H1 (cell line): Measurements from ENCODE around the gene CAST. TPM values are rescaled to one million over a fixed set of nuclear protein-coding genes. Genes with fewer than 3 reads are reported as not detected.

Source experiments
- CTCF ChIA-PET: fragments of 300-600 bp; sonication (Branson Sonifier 250); formaldehyde crosslinking; loops from one replicate; lab custom pipeline; 2021; ENCODE audit not compliant: partially characterized antibody; lab: Charles Lee
- POLR2A ChIA-PET: fragments of 300-600 bp; sonication (Branson Sonifier 250); formaldehyde crosslinking; loops from one replicate; lab custom pipeline; 2021; ENCODE audit warnings: inconsistent platforms; ENCODE audit not compliant: partially characterized antibody; lab: Charles Lee
- DNase-seq, 2 experiments: peaks; one replicate each; pipeline versions ENCODE4 v3.0.0 to v3.0.0-alpha.2; 2010 to 2022; ENCODE audit warnings: low spot score in 2 of 2, low read depth in 1 of 2, mixed read lengths in 1 of 2
- FAIRE-seq: peaks from 2 replicates; lab custom pipeline; 2011; peaks lifted over from hg19 to GRCh38; lab: Jason Lieb, UNC
- H2AFZ ChIP-seq: 2 replicates; pipeline ENCODE4 v1.8.1; 2012; ENCODE audit warnings: low read length, inconsistent platforms
- H2AK5ac ChIP-seq: 2 replicates; pipeline ENCODE4 v1.6.1; 2013; ENCODE audit warnings: low read depth, low read length
- H2BK120ac ChIP-seq: replicated peaks from 2 replicates; pipeline ENCODE3; 2013; ENCODE audit warnings: low read depth, low read length, inconsistent platforms
- H2BK12ac ChIP-seq: 2 replicates; pipeline ENCODE4 v1.6.1; 2013; ENCODE audit warnings: low read depth, low read length
- H2BK15ac ChIP-seq: 2 replicates; pipeline ENCODE4 v1.6.1; 2013; ENCODE audit warnings: low read length
- H2BK20ac ChIP-seq: 2 replicates; pipeline ENCODE4 v1.6.1; 2013; ENCODE audit warnings: low read length
- H2BK5ac ChIP-seq: 2 replicates; pipeline ENCODE4 v1.6.1; 2013; ENCODE audit warnings: low read depth, low read length
- H3K14ac ChIP-seq: 2 replicates; pipeline ENCODE4 v1.6.1; 2013; ENCODE audit warnings: inconsistent platforms; ENCODE audit not compliant: insufficient read length
- H3K18ac ChIP-seq: 2 replicates; pipeline ENCODE4 v1.6.1; 2013; ENCODE audit warnings: low read length; ENCODE audit errors: extremely low read depth
- H3K23ac ChIP-seq: 2 replicates; pipeline ENCODE4 v1.6.1; 2013; ENCODE audit warnings: inconsistent platforms; ENCODE audit not compliant: insufficient read length
- H3K23me2 ChIP-seq: 2 replicates; pipeline ENCODE4 v1.6.1; 2013; ENCODE audit warnings: low read depth, low read length
- H3K27ac ChIP-seq: 2 replicates; pipeline ENCODE4 v1.6.1; 2011; ENCODE audit warnings: low read depth, low read length, inconsistent platforms
- H3K27me3 ChIP-seq, 4 experiments: replicated peaks in 1 of 4; 1 replicate in 1 of 4; 2 replicates in 3 of 4; pipeline versions ENCODE4 v1.6.1 to v1.8.1; 2011 to 2013; ENCODE audit warnings: low read length in 3 of 4, mild to moderate bottlenecking in 3 of 4, inconsistent platforms in 2 of 4, mixed read lengths in 2 of 4, moderate library complexity in 1 of 4; ENCODE audit not compliant: control insufficient read depth in 3 of 4, insufficient read depth in 3 of 4; ENCODE audit errors: extremely low read depth in 1 of 4
- H3K36me3 ChIP-seq, 4 experiments: 2 replicates each; pipeline versions ENCODE4 v1.6.1 to v1.8.1; 2011 to 2013; ENCODE audit warnings: mild to moderate bottlenecking in 4 of 4, low read length in 3 of 4, moderate library complexity in 2 of 4, control low read depth in 1 of 4, inconsistent platforms in 1 of 4; ENCODE audit not compliant: insufficient read depth in 4 of 4, control insufficient read depth in 2 of 4
- H3K4ac ChIP-seq: replicated peaks from 2 replicates; pipeline ENCODE3; 2013; ENCODE audit warnings: low read length, low read depth, mixed read lengths, inconsistent platforms; ENCODE audit not compliant: insufficient read length
- H3K4me1 ChIP-seq, 4 experiments: replicated peaks in 1 of 4; 1 replicate in 1 of 4; 2 replicates in 3 of 4; pipeline versions ENCODE4 v1.6.1 to v1.8.1; 2011 to 2013; ENCODE audit warnings: low read length in 3 of 4, inconsistent platforms in 2 of 4, mixed read lengths in 1 of 4; ENCODE audit not compliant: insufficient read depth in 4 of 4, control insufficient read depth in 3 of 4
- H3K4me2 ChIP-seq, 2 experiments: 2 replicates each; pipeline versions ENCODE4 v1.6.1 to v1.8.1; 2011 to 2013; ENCODE audit warnings: low read depth in 2 of 2, low read length in 2 of 2, control low read depth in 1 of 2, inconsistent platforms in 1 of 2, mild to moderate bottlenecking in 1 of 2; ENCODE audit not compliant: insufficient read depth in 1 of 2
- H3K4me3 ChIP-seq, 4 experiments: fragments of 200-600, 300-600 bp in 1 of 4; sonication (generic), shearing (Covaris generic), sonication (Bioruptor Twin) in 1 of 4; 2 replicates each; pipeline versions ENCODE4 v1.5.1 to v1.8.1; 2011 to 2016; ENCODE audit warnings: low read length in 4 of 4, low read depth in 3 of 4, control low read depth in 2 of 4, inconsistent platforms in 2 of 4, mild to moderate bottlenecking in 2 of 4, mixed read lengths in 1 of 4, moderate library complexity in 1 of 4; ENCODE audit not compliant: insufficient read depth in 2 of 4; ENCODE audit errors: extremely low read depth in 1 of 4
- H3K56ac ChIP-seq: replicated peaks from 2 replicates; pipeline ENCODE3; 2013; ENCODE audit warnings: low read depth, mild to moderate bottlenecking, mixed read lengths, low read length, inconsistent platforms; ENCODE audit not compliant: insufficient read length
- H3K79me1 ChIP-seq: 2 replicates; pipeline ENCODE4 v1.6.1; 2013; ENCODE audit warnings: low read depth, low read length, control low read depth
- H3K79me2 ChIP-seq, 2 experiments: 2 replicates each; pipeline versions ENCODE4 v1.6.1 to v1.8.1; 2012 to 2013; ENCODE audit warnings: low read length in 2 of 2, mild to moderate bottlenecking in 2 of 2, inconsistent platforms in 1 of 2; ENCODE audit not compliant: insufficient read depth in 2 of 2, control insufficient read depth in 1 of 2
- H3K9ac ChIP-seq, 4 experiments: replicated peaks in 1 of 4; 1 replicate in 1 of 4; 2 replicates in 3 of 4; pipeline versions ENCODE4 v1.6.1 to v1.8.1; 2011 to 2013; ENCODE audit warnings: low read depth in 3 of 4, low read length in 3 of 4, control low read depth in 2 of 4, mild to moderate bottlenecking in 2 of 4, moderate library complexity in 2 of 4, inconsistent platforms in 1 of 4; ENCODE audit errors: extremely low read depth in 1 of 4
- H3K9me3 ChIP-seq, 2 experiments: 2 replicates each; pipeline versions ENCODE4 v1.6.1 to v1.8.1; 2012 to 2013; ENCODE audit warnings: mild to moderate bottlenecking in 2 of 2, moderate library complexity in 2 of 2, control low read depth in 1 of 2, inconsistent platforms in 1 of 2, low read depth in 1 of 2, low read length in 1 of 2, mixed read lengths in 1 of 2; ENCODE audit not compliant: insufficient read depth in 2 of 2
- H4K20me1 ChIP-seq, 2 experiments: replicated peaks in 1 of 2; 2 replicates each; pipeline versions ENCODE3 to v1.8.1; 2011 to 2013; ENCODE audit warnings: inconsistent platforms in 2 of 2, low read length in 2 of 2, mild to moderate bottlenecking in 1 of 2; ENCODE audit not compliant: insufficient read depth in 2 of 2, control insufficient read depth in 1 of 2
- H4K5ac ChIP-seq: 2 replicates; pipeline ENCODE4 v1.6.1; 2013; ENCODE audit warnings: low read length, low read depth, mixed read lengths, inconsistent platforms; ENCODE audit not compliant: insufficient read length
- H4K8ac ChIP-seq: 2 replicates; pipeline ENCODE4 v1.8.0; 2013; ENCODE audit warnings: mild to moderate bottlenecking, moderate library complexity, low read length, inconsistent platforms; ENCODE audit not compliant: insufficient read depth; ENCODE audit errors: extremely low read depth
- H4K91ac ChIP-seq: replicated peaks from 2 replicates; pipeline ENCODE3; 2013; ENCODE audit warnings: low read length, mixed read lengths, inconsistent platforms; ENCODE audit not compliant: insufficient read length
- BCL11A ChIP-seq, 2 experiments: IDR thresholded peaks; one replicate each; pipeline ENCODE4 v1.6.1; 2011; ENCODE audit warnings: low read depth in 2 of 2, low read length in 2 of 2, mild to moderate bottlenecking in 2 of 2
- CBX8 ChIP-seq: fragments of 300-800, 300-1000 bp; sonication (generic); IDR thresholded peaks from 2 replicates; pipeline ENCODE4 v1.7.1; 2016; ENCODE audit warnings: low read depth, low read length, borderline replicate concordance
- CEBPB ChIP-seq: IDR thresholded peaks from 2 replicates; pipeline ENCODE4 v1.6.1; 2012; ENCODE audit warnings: low read depth, low read length
- CHD2 ChIP-seq: IDR thresholded peaks from 2 replicates; pipeline ENCODE4 v1.6.1; 2012; ENCODE audit warnings: low read length, improper control_type of control experiment
- CTBP2 ChIP-seq: IDR thresholded peaks from 2 replicates; pipeline ENCODE4 v1.7.0; 2011; ENCODE audit warnings: borderline replicate concordance, mild to moderate bottlenecking, moderate library complexity, mixed read lengths, low read length; ENCODE audit not compliant: insufficient read depth, insufficient read length
- EGR1 ChIP-seq: IDR thresholded peaks from 2 replicates; pipeline ENCODE4 v1.6.1; 2011; ENCODE audit warnings: low read depth, low read length, borderline replicate concordance
- FOSL1 ChIP-seq: IDR thresholded peaks from 2 replicates; pipeline ENCODE4 v1.6.1; 2011; ENCODE audit warnings: mild to moderate bottlenecking, low read depth, low read length, moderate library complexity; ENCODE audit not compliant: insufficient read depth
- KDM5A ChIP-seq: fragments of 200-600 bp; IDR thresholded peaks from 2 replicates; pipeline ENCODE4 v1.7.1; 2012; ENCODE audit warnings: mild to moderate bottlenecking, low read length, inconsistent platforms, mixed read lengths
- POLR2AphosphoS5 ChIP-seq: IDR thresholded peaks from 2 replicates; pipeline ENCODE4 v1.6.1; 2011; ENCODE audit warnings: low read depth, low read length
- SIRT6 ChIP-seq: IDR thresholded peaks from one replicate; pipeline ENCODE4 v1.7.1; 2012; ENCODE audit warnings: low read length, inconsistent platforms
- SRF ChIP-seq: IDR thresholded peaks from 2 replicates; pipeline ENCODE4 v1.6.1; 2011; ENCODE audit warnings: mild to moderate bottlenecking, low read depth, low read length, moderate library complexity
- TAF7 ChIP-seq: optimal IDR thresholded peaks from 2 replicates; pipeline ENCODE3; 2011; ENCODE audit warnings: low read depth, mild to moderate bottlenecking, inconsistent platforms, low read length, moderate library complexity, borderline replicate concordance
- ZNF274 ChIP-seq: IDR thresholded peaks from 2 replicates; pipeline ENCODE4 v1.7.0; 2012; ENCODE audit warnings: low read length, borderline replicate concordance; ENCODE audit errors: extremely low read depth
- WGBS, 2 experiments: shearing (Covaris generic) in 1 of 2; methylation state at CpG; one replicate each; pipeline versions ENCODE4 v1.1.6 to v1.1.7; 2013 to 2015; ENCODE audit warnings: low lambda C conversion rate in 2 of 2, mixed read lengths in 2 of 2, inconsistent platforms in 1 of 2, low coverage in 1 of 2, missing lambda C conversion rate in 1 of 2; ENCODE audit not compliant: insufficient replicate concordance in 2 of 2, insufficient coverage in 1 of 2, insufficient read length in 1 of 2; ENCODE audit errors: extremely low coverage in 1 of 2, missing lambda C conversion rate in 1 of 2; 5-methylcytosine and 5-hydroxymethylcytosine counted together
- polyA plus RNA-seq, 7 experiments: library from polyadenylated mRNA; depleted of rRNA in 3 of 7; stranded (reverse) in 5 of 7; unstranded in 2 of 7; fragments of >200 nt in 5 of 7; fragments of 200-250 nt in 2 of 7; gene quantifications; 1 replicate in 5 of 7; 2 replicates in 1 of 7; 4 replicates in 1 of 7; pipeline versions ENCODE4 v1.2.1 to v1.2.3, GENCODE V29; 2011 to 2013; ENCODE audit warnings: missing spikeins in 2 of 7, mixed read lengths in 2 of 7
- total RNA-seq: library from RNA; stranded (reverse); fragmentation: NEBNext Ultra II Directional; extraction: Animal tissue kit (Norgen Biotek cat#: 25700); gene quantifications from 2 replicates; pipeline ENCODE4 v1.2.1, GENCODE V29; 2021

The CAST gene
- total and polyA plus RNA-seq, 2 of the 8 experiments (the other 6 are each of a cell fraction or from before 2014, with no cell fraction given) = 9.0 to 48.2 TPM

DNA sequence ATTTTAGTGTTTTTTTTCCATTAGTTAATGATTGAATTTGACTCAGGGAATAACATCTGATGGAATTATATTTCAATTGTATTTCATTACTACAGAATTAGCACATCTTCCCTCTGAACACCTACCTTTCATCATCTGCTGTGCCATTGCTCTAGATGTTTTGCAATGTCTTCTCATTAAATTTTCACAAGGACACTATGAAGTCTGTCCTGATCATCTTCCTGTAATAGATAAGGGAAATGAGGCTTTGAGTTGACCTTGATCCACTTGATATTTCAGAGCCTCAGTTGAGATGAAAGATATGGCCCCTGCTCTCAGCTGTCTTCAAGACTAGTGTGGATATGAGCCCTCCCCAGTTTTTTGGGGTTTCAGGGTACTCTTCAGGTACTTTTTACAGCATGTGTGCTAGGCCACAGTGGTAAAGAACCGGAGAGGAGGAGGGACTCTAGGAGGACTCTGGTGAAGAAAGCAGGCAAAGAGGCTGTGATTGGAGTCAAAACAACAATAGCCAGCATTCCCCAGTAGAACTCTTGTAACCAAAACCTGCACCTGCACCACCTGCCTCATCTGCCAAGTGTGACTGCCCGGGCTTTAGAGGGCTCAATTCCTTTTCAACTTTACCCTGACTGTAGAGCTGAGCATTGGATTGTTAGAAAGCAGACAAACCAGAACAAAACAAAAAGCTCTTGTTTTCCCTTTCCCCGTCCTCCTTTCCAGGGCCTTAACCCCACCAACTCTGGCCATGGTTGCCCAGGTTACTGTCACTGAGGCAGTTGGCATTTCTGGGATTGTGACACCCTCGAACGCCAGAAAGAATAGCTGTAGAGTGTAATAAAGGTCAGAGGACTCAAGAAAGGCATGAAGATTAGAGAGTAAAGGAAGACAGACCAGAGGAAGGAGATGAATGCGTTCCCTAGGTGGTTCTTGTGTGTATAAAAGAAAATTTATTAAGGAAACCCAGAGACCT, 89.3 kb downstream of the CAST start:
- no peak overlapping the region for H3K23ac ChIP-seq
- H3K4me3 ChIP-seq = no peak overlapping the region
- ChIA-PET CTCF (interaction anchor here (0.5 to 2.7 kb wide), 37 partner anchors 8 to 416 kb away, joined by 3 to 20 read pairs (median 4); partner anchors contain the start of gene LIX1), POLR2A (no interaction called here)
- H3K9ac ChIP-seq = no peak overlapping the region
- H4K5ac ChIP-seq = no peak overlapping the region
- no peaks in the 10 kb centered on the region for H3K9me3 ChIP-seq
- no peak for FAIRE-seq
- H3K36me3 ChIP-seq = peaks cover 0 to 4% (median 0%) of the 10 kb centered on the region in 4 experiments; a peak in 3 of 8 replicates
- H2BK15ac ChIP-seq = no peak overlapping the region
- no peak overlapping the region for H3K4me2 ChIP-seq
- H4K91ac ChIP-seq = no peak overlapping the region
- H4K8ac ChIP-seq = no peak overlapping the region
- no peak overlapping the region for H2AK5ac ChIP-seq
- H3K56ac ChIP-seq = no peak overlapping the region
- H2AFZ ChIP-seq = no peak overlapping the region
- H2BK120ac ChIP-seq = no peak overlapping the region
- H3K4ac ChIP-seq = no peak overlapping the region
- 89% methylated on average over 6 of the region's 6 CpGs; no CpG with 5 or more reads in 1 of the 2 experiments for WGBS, 2 experiments
- H3K4me1 ChIP-seq = no peaks in the 10 kb centered on the region
- no peaks in the 10 kb centered on the region for H3K23me2 ChIP-seq
- no peak overlapping the region for H2BK20ac ChIP-seq
- H3K27me3 ChIP-seq = no peaks in the 10 kb centered on the region
- DNase-seq = no peak
- no peak overlapping the region for H2BK5ac ChIP-seq
- H4K20me1 ChIP-seq = no peaks in the 10 kb centered on the region
- no peak overlapping the region for H2BK12ac ChIP-seq
- no peak overlapping the region for H3K18ac ChIP-seq
- H3K79me2 ChIP-seq = no peaks in the 10 kb centered on the region
- H3K27ac ChIP-seq = no peak overlapping the region
- H3K14ac ChIP-seq = no peak overlapping the region
- H3K79me1 ChIP-seq = no peaks in the 10 kb centered on the region
- TF ChIP-seq FOSL1 = no peak
- TF ChIP-seq CTBP2 = no peak
- no peak for TF ChIP-seq TAF7
- no peak for TF ChIP-seq BCL11A (IDR thresholded peaks at IDR 0.05; ENCODE audit: low read depth in 2 of 2, low read length in 2 of 2)
- TF ChIP-seq POLR2AphosphoS5 = no peak
- TF ChIP-seq ZNF274 = no peak
- no peak for TF ChIP-seq CHD2
- no peak for TF ChIP-seq CEBPB
- no peak for TF ChIP-seq KDM5A
- no peak for TF ChIP-seq SRF
- no peak for TF ChIP-seq SIRT6
- TF ChIP-seq CBX8 = no peak
- no peak for TF ChIP-seq EGR1
